GM18511 (cell line): ENCODE results near the gene ALOX5.
"Not testable (repeated sequence)": the region's sequence is repeated elsewhere in the genome, so short reads cannot be mapped to it uniquely, and the experiment has no call there.

ENCODE experiments used
- ATAC-seq: cut with Tn5 transposase; IDR thresholded peaks from one replicate; pipeline ENCODE4 v1.9.1; 2021; ENCODE audit warnings: mild to moderate bottlenecking, moderate library complexity; ENCODE audit not compliant: unreplicated experiment

ALOX5 gene

DNA sequence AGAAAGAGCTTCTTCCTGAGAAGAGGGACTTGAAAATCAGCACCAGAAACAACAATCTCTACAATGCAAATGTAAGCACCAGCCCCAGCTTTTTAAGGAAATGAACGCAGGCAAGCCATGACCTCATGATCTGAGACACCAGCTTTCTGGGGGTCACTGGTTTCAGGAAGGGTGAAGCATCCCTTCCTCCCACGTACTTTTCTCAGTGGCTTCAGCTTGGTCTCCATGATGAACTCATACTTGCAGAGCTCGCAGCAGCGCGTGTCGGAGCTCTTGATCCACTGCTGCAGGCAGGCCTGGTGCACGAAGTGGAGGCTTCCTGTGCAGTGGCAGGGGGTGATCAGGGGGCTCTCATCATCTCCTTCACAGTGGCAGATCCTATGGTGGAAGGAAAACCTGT lies 87.0 kb downstream of the ALOX5 start:
- peak; percentile 77 for ATAC-seq

- no peak for ATAC-seq
Measured at GRCh38 chr10:45463244-45464116, 89.5 kb downstream of the ALOX5 start.

GRCh38 chr10:45464958-45465567 lies 91.0 kb downstream of the ALOX5 start:
- peak; percentile 48 for ATAC-seq

GRCh38 chr10:45466784-45467183 lies 92.8 kb downstream of the ALOX5 start:
- ATAC-seq = no peak

DNA sequence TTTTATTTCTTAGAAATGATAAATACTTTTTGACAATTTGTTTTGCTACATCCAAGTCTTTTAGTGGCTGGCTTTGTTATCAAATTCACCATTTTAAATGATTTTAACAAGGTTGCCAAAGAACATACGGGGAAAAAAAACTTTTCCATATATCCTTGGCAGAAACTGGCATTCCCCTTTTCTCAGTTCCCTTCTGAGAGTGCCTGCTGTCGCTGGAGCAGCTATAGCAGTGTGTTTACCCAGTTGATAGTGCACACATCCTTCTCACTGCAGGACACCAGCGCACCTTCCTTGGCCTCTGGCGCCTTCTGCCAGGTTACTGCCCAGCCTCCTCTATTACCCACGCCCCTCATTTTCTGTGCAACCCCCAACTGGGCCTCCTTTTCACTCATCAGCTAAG lies 94.1 kb downstream of the ALOX5 start:
- ATAC-seq = no peak

DNA sequence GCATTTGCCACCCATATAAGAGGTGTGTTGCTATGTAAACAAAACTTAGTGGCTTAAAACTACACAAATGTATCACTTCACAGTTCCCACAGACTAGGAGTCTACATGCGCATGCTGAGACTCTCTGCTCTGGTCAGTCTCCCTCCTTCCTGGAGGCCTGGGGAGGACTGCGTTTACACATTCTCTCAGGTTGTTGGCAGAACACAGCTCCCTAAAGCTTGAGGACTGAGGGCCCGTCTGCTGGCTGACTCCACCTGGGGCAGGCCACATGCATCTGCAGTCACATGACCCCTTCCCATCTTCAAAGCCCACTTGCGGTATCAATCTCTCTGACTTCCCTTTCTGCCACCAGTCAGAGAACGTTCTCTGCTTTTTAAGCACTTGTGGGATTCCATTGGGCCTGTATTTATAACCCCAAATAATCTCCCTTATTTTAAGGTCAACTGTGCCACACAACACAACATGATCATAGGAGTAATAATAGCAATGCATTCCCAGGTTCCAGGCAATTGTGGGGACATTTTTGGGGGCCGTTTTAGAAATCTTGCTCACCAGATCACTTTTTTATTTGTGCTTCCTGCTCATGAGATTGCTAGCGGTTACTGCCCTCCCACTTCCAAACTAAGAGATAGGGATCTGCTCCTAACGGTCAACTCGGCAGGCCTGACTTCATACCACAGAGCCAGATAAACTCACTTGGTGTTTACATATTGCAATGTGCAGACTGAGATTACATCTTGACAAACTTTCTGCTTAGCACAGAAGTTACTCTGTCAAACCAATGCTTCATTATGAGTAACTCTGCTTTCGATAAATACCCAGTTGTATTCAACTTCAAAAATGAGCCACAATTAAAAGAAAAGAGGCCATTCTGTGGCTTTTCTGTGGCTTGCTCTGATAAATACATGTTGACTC lies 96.3 kb downstream of the ALOX5 start:
- no peak for ATAC-seq

- ATAC-seq = no peak
Measured at GRCh38 chr10:45471059-45471458, 97.0 kb downstream of the ALOX5 start.

DNA sequence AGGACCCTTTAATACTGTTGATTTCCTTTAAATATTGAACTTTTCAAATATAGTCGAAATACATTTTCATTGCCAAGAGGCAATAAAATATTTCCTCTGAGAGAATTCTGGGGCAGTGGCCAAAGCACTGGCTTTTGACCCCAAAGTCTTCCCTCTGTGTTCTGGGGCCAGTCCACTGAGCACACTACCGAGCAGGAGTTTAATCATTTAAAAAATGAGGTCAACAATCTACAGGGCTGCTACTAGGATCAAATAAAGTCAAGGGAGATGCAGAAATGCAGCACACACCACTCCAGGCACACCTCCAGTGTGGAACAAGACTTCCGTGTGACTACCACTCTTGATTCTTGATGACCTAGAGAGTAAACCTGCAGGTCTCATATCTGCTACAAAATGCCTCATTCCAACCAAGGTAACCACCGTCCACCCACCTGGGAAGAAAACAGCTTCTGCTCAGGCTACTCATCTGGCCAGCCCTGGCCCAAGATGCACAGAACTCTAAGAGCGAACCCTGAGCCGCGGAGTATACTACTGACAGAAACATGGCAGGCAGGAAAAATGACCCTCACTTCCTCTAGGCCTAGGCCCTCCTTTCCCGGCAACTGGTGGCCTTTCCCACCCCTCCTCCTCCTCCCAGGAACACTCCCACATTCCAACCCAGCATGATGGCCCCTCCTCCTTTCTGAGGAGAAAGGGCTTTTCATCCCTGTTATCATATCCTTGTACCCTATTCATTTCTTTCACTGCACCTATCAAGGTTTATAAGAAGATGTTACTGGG lies 97.7 kb downstream of the ALOX5 start:
- ATAC-seq = no peak

GRCh38 chr10:45473126-45473525 lies 99.1 kb downstream of the ALOX5 start:
- no peak for ATAC-seq

DNA sequence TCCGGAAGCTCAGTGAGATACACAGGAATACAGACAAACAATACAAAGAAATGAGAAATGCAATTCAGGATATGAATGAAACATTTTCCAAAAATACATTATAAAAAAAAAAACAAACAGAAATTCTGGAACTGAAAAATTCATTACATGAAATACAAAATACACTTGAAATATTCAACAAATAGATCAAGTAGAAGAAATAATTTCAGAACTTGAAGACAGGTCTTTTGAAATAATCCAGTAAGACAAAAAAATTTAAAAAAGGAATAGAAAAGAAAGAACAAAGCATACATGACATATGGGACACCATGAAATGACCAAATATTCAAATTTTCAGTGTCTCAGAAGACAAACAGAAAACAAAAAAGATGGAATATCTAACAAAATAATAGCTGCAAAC lies 102.5 kb downstream of the ALOX5 start:
- ATAC-seq = no peak

DNA sequence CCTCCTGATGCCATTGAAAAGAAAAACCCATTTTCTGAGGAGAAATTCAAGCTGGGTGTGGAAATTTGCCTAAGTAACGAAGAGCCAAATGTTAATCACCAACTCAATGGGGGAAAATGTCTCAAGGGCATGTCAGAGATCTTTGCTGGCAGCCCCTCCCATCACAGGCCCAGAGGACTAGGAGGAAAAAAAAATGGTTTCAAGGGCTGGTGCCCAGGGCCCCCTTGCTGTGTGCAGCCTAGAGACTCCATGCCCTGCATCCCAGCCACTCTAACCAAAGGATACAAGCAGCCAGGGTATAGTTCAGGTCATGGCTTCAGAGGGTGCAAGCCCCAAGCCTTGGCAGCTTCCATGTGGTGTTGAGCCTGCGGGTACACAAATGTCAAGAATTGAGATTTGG lies 106.3 kb downstream of the ALOX5 start:
- no peak for ATAC-seq

DNA sequence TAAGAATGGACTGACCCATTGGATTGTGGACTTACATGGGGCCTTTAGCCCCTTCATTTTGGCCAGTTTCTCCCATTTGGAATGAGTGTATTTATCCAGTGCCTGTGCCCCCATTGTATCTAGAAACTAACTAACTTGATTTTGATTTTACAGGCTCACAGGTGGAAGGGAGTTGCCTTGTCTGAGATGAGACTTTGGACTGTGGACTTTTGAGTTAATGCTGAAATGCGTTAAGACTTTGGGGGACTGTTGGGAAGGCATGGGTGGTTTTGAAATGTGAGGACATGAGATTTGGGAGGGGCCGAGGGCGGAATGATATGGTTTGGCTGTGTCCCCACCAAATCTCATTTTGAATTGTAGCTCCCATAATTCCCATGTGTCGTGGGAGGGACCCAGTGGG lies 107.1 kb downstream of the ALOX5 start:
- ATAC-seq = not testable (repeated sequence)

DNA sequence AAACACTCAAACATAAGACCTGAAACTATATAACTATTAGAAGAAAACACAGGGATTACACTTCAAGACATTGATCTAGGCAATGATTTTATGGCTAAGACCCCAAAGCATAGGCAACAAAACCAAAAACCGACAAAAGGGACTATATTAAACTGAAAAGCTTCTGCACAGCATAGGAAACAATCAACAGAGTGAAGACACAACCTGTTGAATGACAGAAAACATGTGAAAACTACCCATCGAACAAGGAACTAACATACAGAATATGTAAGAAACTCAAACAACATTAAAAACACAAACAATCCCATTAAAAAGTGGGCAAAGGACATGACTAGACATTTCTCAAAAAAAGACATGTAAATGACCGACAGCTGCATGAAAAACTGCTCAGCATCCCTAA lies 109.0 kb downstream of the ALOX5 start:
- ATAC-seq = no peak

DNA sequence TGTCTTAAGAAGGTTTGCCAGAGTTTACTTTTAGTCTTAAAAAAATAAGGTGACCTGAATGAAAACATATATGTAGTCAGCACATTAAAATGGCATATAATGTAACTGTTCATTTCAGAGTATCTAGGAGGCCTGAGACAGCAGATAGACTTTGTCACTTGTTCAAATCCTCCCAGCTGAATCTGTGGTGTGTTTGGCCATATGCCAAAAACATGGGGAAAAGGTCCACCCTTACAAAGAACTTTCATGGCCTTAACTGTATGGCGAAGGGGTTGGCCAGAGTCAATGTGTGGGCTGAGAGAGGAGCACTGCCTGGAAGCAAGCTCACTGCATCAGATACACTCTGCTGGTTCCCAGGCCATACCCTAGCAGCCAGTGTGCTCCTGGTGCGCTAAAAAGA lies 113.7 kb downstream of the ALOX5 start:
- ATAC-seq = no peak

DNA sequence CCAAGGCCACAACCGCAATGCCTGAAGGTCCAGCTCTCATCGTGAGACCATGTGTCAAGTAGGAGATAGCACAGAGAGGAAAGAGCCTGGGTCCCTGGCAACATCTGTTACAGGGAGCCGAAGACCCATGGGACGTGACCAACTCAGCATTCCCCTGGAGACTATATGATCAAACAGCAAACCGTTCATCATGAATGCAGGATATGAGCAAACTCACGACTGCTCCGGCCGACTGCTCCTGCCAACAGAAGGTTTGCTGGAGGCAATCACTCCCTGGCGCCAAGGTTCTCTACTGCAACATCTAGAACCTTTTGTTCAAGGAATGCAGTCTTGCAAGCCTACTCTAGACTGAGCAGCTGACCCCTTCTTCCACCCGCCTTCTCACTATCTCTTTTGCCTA lies 114.3 kb downstream of the ALOX5 start:
- no peak for ATAC-seq

DNA sequence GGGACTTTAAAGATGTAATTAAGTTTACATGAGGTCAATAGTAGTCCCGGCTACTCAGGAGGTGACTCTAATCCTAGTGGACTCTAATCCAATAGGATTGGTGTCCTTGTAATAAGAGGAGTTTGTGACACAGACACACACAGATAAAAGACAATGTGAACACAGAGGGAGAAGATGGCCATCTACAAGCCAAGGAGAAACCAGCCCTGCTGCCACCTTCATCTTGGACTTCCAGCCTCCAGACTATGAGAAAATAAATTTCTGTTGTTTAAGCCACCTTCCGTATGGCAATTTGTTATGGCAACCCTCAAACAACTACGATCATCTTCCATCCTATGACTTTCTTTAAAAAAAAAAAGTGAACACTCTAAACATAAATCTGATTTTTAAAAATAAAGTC lies 116.3 kb downstream of the ALOX5 start:
- ATAC-seq = no peak

- ATAC-seq = no peak
Measured at GRCh38 chr10:45491061-45491460, 117.0 kb downstream of the ALOX5 start.
